Stimulated activated CD8-positive, alpha-beta memory T cell treated with anti-CD3 and anti-CD28 coated beads, Interleukin-15, amount 100 ng/mL, for 4 hours (primary cell): ENCODE measurements around the gene ARPC4.

Experiments
- DNase-seq, 2 donors: peaks; one replicate each; pipeline ENCODE4 v3.0.0-alpha.2; 2020; ENCODE audit warnings: low read depth in 2 of 2

Gene ARPC4

GRCh38 chr3:9793161-9793781 is 389 bp downstream of the ARPC4 start:
- no peak for DNase-seq

- DNase-seq, result no peak
These were observed 1.5 kb downstream of the ARPC4 start for GRCh38 chr3:9794400-9794799.

GRCh38 chr3:9795207-9795606 is 2.3 kb downstream of the ARPC4 start:
- DNase-seq, result no peak

- DNase-seq, result no peak
These were observed 4.5 kb downstream of the ARPC4 start for GRCh38 chr3:9797196-9797945.

- no peak for DNase-seq
These were observed 7.6 kb downstream of the ARPC4 start for GRCh38 chr3:9800529-9800928.

DNA sequence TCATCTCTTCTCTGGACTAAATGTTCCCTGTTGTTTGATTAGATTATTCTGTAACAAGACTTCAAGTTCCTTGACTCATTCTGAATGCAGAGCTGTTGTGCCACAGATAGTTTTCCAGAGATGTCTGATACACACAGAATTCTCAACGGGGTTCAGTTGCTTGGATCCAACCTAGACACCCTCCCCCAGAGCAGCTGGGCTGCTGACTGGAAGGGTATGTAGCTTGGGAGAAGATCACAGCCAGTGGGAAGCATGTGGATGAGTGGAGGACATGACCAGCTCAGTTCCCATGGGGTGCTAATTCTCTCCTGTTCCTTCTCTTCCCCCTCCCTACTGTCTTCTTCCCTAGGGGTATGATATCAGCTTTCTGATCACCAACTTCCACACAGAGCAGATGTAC is 10.6 kb downstream of the ARPC4 start:
- no peak for DNase-seq

DNA sequence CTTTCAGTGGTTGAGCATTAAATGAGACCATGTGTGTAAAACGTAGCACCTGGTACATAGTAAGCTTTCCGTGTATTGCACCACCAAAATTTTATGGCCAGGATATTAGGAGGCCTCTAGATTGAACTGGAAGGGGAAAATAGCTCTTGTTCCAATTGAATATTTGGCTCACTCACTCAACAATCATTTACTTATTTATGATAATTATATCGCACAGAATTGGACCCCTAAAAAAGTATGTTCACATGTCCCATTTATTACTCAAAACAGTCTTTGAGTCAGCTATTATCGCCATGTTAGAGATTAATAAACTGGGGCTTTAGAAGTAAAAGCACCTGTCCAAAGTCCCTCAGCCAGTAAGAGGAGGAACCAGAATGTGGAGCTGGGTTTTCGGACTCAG is 12.1 kb downstream of the ARPC4 start:
- no peak for DNase-seq

DNA sequence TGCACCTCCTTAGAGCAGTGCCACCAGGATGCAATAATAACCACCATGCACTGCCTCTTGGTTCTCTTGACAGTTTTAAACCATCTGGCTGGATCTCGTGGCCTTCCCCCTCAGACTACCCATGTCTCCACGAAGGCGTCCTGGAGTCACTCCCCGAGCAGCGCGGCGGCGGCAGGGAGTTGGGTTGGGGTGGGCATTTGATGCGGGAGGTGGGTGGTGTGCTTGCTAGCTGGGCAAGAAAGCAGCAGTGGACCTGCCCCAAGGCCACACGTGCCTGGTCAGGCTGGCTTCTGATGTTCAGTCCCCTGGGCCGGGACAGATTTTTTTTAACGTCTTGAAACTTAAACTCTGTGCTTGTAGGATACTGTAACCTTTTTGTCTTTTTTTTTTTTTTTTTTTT is 13.3 kb downstream of the ARPC4 start:
- DNase-seq, result no peak

GRCh38 chr3:9806688-9807589 is 14.1 kb downstream of the ARPC4 start:
- DNase-seq, result no peak

DNA sequence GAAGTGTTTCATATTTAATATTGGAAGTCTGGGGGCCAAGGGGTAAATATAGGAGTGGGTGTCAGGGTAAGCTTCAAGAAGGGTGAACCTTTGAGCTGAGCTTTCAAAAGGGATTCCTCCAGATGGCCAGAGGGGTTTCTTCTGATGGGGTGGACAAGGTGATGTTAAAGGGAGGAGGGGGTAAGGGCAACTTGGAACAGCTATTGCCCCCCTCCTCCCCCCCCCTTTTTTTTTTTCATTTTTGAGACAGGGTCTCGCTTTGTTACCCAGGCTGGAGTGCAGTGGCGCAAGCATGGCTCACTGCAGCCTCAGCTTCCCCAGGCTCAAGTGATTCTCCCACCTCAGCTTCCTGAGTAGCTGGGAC is 15.1 kb downstream of the ARPC4 start:
- no peak for DNase-seq

DNA sequence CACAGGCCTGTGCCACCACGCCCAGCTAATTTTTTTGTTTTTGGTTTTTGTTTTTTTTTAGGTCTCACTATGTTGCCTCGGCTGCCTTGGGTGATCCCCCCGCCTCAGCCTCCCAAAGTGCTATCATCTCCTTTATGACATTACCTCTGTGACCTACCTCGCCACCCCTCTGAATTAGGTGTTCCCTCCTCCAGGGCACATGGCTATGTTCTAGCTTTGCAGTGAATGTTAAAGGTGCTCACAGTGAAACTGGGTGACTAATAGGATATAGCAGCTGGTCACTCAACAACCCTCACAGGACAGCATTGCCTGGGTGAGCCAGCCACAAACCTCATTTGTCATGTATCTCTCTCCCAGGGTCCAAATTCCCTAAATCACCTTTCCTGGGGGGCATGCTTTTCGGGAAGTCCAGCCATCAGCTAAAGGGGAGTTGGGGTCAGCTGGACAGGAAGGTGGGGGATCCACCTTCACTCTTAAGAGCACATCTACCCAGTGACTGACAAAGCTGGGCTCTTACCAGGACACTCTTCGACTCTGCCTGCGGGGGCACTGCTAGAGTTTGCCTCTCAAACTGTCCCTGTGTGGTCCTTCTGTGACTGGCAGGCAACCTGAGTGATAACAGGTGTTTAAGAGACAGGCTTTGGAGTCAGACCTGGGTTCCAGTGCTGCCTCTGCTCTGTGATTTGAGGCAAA is 15.6 kb downstream of the ARPC4 start:
- no peak for DNase-seq

DNA sequence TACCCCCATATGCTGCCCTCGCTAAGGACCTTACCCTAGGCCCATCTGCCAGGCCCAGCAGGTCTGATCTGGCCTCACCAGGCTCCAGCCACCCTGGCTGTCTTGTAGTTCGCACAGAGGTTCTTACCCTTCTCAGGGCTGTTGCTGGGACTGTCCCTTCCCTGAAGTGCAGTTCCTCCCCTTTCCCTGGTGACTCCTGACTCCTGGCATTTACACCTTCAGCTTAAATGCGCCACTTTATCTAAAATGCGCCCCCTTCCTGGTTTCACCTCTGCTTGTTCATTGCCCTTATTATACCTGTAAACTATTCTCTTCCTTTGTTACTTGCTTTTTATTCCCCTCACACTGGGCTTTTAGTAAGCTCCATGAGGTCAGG is 16.3 kb downstream of the ARPC4 start:
- DNase-seq, result no peak

GRCh38 chr3:9809615-9810432 is 16.9 kb downstream of the ARPC4 start, which contains the start of gene TTLL3:
TSS of gene TTLL3 (plus strand) at chr3:9810262. CDS start at chr3:9810662, 400 bp downstream.
- peak in 1 of 2 donors; percentile 11 for DNase-seq

- DNase-seq, result no peak
These were observed 17.5 kb downstream of the ARPC4 start for GRCh38 chr3:9810433-9810770.

GRCh38 chr3:9810846-9811245 is 18.0 kb downstream of the ARPC4 start:
- DNase-seq, result no peak

DNA sequence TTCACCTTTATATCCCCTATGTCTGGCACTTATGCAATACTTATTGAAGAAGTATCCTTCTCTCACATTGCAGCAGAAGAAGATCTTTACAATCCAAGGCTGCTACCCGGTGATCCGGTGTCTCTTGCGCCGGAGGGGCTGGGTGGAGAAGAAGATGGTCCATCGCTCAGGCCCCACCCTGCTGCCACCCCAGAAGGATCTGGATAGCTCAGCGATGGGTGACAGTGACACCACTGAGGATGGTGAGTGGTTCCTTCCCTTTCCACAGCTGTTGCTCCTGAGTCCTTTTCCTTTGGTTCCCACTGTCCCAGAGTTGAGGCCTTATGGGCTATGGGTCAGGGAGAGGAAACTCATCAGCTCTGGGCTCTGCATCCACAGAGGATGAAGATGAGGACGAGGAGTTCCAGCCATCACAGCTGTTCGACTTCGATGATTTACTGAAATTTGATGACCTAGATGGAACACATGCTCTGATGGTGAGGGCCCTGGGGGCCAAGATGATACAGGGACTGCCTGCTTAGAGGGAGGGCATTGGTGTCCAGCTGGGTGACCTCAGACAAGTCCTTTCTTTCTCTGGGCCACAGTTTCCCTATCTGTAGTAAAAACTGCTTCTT is 20.1 kb downstream of the ARPC4 start:
- DNase-seq, result no peak

DNA sequence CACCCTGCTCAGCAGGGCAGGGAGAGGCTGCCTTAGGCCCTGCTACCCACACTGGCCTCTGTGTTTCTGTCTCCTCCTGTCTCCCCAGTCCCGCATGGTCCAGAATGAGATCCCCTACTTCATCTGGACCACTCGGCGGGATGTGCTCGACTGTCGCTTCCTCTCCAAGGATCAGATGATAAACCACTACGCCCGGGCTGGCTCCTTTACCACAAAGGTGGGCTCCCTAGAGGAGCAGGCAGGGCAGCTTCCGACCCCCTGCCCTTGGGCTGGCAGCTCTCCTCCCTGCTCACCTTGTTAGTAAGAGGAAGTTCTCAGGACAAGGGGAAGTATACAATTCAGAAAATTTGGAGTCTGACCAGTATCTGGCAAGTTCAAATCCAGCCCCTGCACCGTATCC is 23.1 kb downstream of the ARPC4 start:
- no peak for DNase-seq

DNA sequence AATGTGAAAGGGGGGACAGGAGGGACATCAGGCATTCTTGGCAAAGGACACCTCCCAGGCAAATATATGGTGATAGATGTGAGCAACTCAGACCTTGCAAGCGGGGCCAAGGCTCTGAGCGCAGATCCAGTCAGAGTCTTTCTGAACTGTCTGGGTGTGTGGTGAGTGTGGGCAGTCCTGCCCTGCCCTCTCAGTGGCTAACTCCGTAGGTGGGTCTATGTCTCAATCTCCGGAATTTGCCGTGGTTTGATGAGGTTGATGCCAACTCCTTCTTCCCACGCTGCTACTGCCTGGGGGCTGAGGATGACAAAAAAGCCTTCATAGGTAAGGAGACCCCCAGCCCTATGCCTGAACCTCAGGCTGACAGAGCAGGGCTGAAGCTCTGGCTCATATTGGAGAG is 24.6 kb downstream of the ARPC4 start:
- no peak for DNase-seq

GRCh38 chr3:9818666-9819335 is 25.9 kb downstream of the ARPC4 start:
- DNase-seq, result no peak

DNA sequence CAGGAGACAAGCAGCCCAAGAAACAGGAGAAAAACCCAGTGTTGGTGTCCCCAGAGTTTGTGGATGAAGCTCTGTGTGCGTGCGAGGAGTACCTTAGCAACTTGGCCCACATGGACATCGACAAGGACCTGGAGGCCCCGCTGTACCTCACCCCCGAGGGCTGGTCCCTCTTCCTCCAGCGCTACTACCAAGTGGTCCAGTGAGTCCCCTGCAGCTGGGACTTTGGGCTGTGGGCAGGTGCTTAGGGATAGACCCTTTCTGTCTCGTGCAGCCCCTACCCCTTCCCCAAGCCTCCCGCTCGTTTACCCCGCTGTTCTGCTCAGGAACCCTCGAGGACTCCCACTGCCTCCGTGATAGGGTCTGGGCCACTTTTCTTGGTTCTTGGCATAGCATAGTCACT is 27.7 kb downstream of the ARPC4 start:
- no peak for DNase-seq
